ENCODE data around the gene RNF224.
"Not testable (repeated sequence)": the region's sequence is repeated elsewhere in the genome, so short reads cannot be mapped to it uniquely, and the experiment has no call there.

Gene RNF224

GRCh38 chr9:137240841-137241489 lies 13.7 kb downstream of the RNF224 start, which contains the start of gene TUBB4B:
Gene TUBB4B, plus strand, starts transcription at chr9:137241287. Its CDS starts 74 bp downstream, at chr9:137241361.
- peak; percentile 99 to 100 (median 99) for DNase-seq

GRCh38 chr9:137241490-137242268 lies 14.4 kb downstream of the RNF224 start:
- peak; percentile 69 to 88 (median 78) for DNase-seq

GRCh38 chr9:137242269-137243203 lies 15.2 kb downstream of the RNF224 start:
- no peak for DNase-seq

- not testable (repeated sequence) for DNase-seq
These were observed 15.9 kb downstream of the RNF224 start for GRCh38 chr9:137243266-137243625.

- DNase-seq: peak in 1 of 4 experiments; percentile 16
These were observed 16.6 kb downstream of the RNF224 start for GRCh38 chr9:137243626-137244485.

- no peak for DNase-seq
These were observed 17.5 kb downstream of the RNF224 start for GRCh38 chr9:137244486-137245449.

- no peak for DNase-seq
These were observed 18.4 kb downstream of the RNF224 start for GRCh38 chr9:137245450-137246421.

GRCh38 chr9:137247135-137247915 lies 20.0 kb downstream of the RNF224 start:
- no peak for DNase-seq

GRCh38 chr9:137247916-137248175 lies 20.5 kb downstream of the RNF224 start:
- DNase-seq: no peak

- no peak for DNase-seq
These were observed 23.3 kb downstream of the RNF224 start for GRCh38 chr9:137250329-137251193.

- DNase-seq: no peak
These were observed 23.8 kb downstream of the RNF224 start, which contains the start of gene STPG3 for GRCh38 chr9:137251194-137251461. Gene STPG3, plus strand, starts transcription at chr9:137251286. Its CDS starts 1 bp downstream, at chr9:137251287.

GRCh38 chr9:137251490-137252268 lies 24.4 kb downstream of the RNF224 start:
- no peak for DNase-seq

GRCh38 chr9:137252555-137253506 lies 25.5 kb downstream of the RNF224 start:
- no peak for DNase-seq

GRCh38 chr9:137253717-137254623 lies 26.7 kb downstream of the RNF224 start:
- no peak for DNase-seq
